Astrocyte (in vitro differentiated cells and primary cell): ENCODE measurements around the gene HEATR5A. TPM values are rescaled to one million over a fixed set of nuclear protein-coding genes. Genes with fewer than 3 reads are reported as not detected.
"Not testable (repeated sequence)": the region's sequence is repeated elsewhere in the genome, so short reads cannot be mapped to it uniquely, and the experiment has no call there.

Experiments
- DNase-seq: peaks from one replicate; pipeline ENCODE4 v3.0.0-alpha.2; 2010; ENCODE audit warnings: low read depth
- FAIRE-seq: peaks from 2 replicates; lab custom pipeline; 2011; peaks lifted over from hg19 to GRCh38; lab: Jason Lieb, UNC
- H2AFZ ChIP-seq: 2 replicates; pipeline ENCODE4 v1.6.0; 2012; ENCODE audit warnings: low read depth, low read length, inconsistent platforms
- H3K27ac ChIP-seq: 2 replicates; pipeline ENCODE4 v1.5.1; 2011; ENCODE audit warnings: low read depth, low read length, inconsistent platforms
- H3K27me3 ChIP-seq: 2 replicates; pipeline ENCODE4 v1.6.0; 2011; ENCODE audit warnings: low read length, inconsistent platforms; ENCODE audit not compliant: insufficient read depth
- H3K36me3 ChIP-seq: 2 replicates; pipeline ENCODE4 v1.5.1; 2011; ENCODE audit warnings: low read length, inconsistent platforms; ENCODE audit not compliant: insufficient read depth
- H3K4me1 ChIP-seq: 2 replicates; pipeline ENCODE4 v1.5.1; 2011; ENCODE audit warnings: low read length, inconsistent platforms; ENCODE audit not compliant: insufficient read depth
- H3K4me2 ChIP-seq: 2 replicates; pipeline ENCODE4 v1.6.0; 2012; ENCODE audit warnings: low read length, inconsistent platforms
- H3K4me3 ChIP-seq: 2 replicates; pipeline ENCODE4 v1.5.1; 2011; ENCODE audit warnings: low read depth, mild to moderate bottlenecking, low read length, inconsistent platforms; ENCODE audit not compliant: insufficient read depth
- H3K79me2 ChIP-seq: 2 replicates; pipeline ENCODE4 v1.6.0; 2012; ENCODE audit warnings: mild to moderate bottlenecking, low read length, inconsistent platforms; ENCODE audit not compliant: insufficient read depth
- H3K9ac ChIP-seq: 2 replicates; pipeline ENCODE4 v1.6.0; 2012; ENCODE audit warnings: mild to moderate bottlenecking, low read length, inconsistent platforms
- H3K9me3 ChIP-seq: 2 replicates; pipeline ENCODE4 v1.5.1; 2012; ENCODE audit warnings: low read depth, mild to moderate bottlenecking, low read length, inconsistent platforms; ENCODE audit not compliant: insufficient read depth
- H4K20me1 ChIP-seq: 2 replicates; pipeline ENCODE4 v1.6.0; 2012; ENCODE audit warnings: low read length, inconsistent platforms; ENCODE audit not compliant: insufficient read depth
- H3K27ac Mint-ChIP-seq: one replicate; pipeline ENCODE4 v1.8.0; 2021; ENCODE audit warnings: mild to moderate bottlenecking, mixed read lengths; ENCODE audit not compliant: unreplicated experiment
- H3K27me3 Mint-ChIP-seq: one replicate; pipeline ENCODE4 v1.8.0; 2021; ENCODE audit warnings: low read depth, mixed read lengths; ENCODE audit not compliant: unreplicated experiment
- H3K36me3 Mint-ChIP-seq: one replicate; pipeline ENCODE4 v1.8.0; 2021; ENCODE audit warnings: low read depth, mixed read lengths; ENCODE audit not compliant: unreplicated experiment
- H3K4me1 Mint-ChIP-seq: one replicate; pipeline ENCODE4 v1.8.0; 2021; ENCODE audit warnings: low read depth, mixed read lengths; ENCODE audit not compliant: unreplicated experiment
- H3K4me3 Mint-ChIP-seq: one replicate; pipeline ENCODE4 v1.8.0; 2021; ENCODE audit warnings: mild to moderate bottlenecking, moderate library complexity, mixed read lengths; ENCODE audit not compliant: unreplicated experiment
- H3K9me3 Mint-ChIP-seq: one replicate; pipeline ENCODE4 v1.8.0; 2021; ENCODE audit warnings: mild to moderate bottlenecking, mixed read lengths; ENCODE audit not compliant: unreplicated experiment
- EZH2 ChIP-seq: IDR thresholded peaks from 2 replicates; pipeline ENCODE4 v1.6.1; 2012; ENCODE audit warnings: mild to moderate bottlenecking, low read length, inconsistent platforms; ENCODE audit not compliant: insufficient read depth
- total RNA-seq: library from RNA; stranded (reverse); gene quantifications from 2 replicates; pipeline ENCODE4 v1.2.1, GENCODE V29; 2021
- TF ChIP-seq, protein P1 (sequence below): IDR thresholded peaks from 2 replicates; pipeline ENCODE4 v1.5.1; 2011; ENCODE audit warnings: low read depth, mild to moderate bottlenecking, inconsistent platforms, low read length, moderate library complexity; ENCODE audit not compliant: insufficient read depth

The HEATR5A gene
- total RNA-seq, 1 donor from 2014 or later, result 50.7 TPM

DNA sequence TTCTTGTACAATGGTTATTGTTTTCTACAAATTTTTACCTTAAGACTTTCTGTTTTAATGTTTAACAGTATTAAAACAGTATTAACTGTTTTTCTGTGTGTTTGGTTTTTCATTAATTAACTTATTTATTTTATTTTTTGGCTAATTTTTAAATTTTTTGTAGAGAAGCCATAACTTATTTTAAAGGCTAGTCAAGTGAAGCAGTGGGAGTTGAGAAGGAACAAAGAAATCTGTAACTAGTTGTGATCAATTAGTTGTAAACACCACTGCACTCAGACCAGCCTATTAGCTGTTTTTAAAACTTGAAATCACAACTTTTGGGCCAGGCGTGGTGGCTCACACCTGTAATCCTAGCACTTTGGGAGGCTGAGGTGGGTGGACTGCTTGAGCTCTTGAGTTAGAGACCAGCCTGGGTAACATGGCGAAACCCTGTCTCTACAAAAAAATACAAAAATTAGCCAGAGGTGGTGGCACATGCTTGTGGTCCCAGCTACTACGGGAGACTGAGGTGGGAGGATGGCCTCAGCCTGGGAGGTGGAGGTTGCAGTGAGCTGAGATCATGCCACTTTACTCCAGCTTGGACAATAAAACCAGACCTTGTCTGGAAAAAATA is 161.8 kb downstream of the HEATR5A start:
- no peak overlapping the region for H3K4me3 ChIP-seq
- no peaks in the 10 kb centered on the region for H3K9me3 ChIP-seq
- Mint-ChIP-seq H3K27ac (no peak overlapping the region), H3K27me3 (no peaks in the 10 kb centered on the region), H3K4me3 (no peak overlapping the region), H3K9me3 (peaks cover 4% of the 10 kb centered on the region), H3K4me1 (peaks cover 7% of the 10 kb centered on the region), H3K36me3 (no peaks in the 10 kb centered on the region)
- H3K4me2 ChIP-seq, result no peak overlapping the region
- DNase-seq (no peak), FAIRE-seq (no peak)
- H4K20me1 ChIP-seq, result no peaks in the 10 kb centered on the region
- no peaks in the 10 kb centered on the region for H3K36me3 ChIP-seq
- no peaks in the 10 kb centered on the region for H3K27me3 ChIP-seq
- no peak overlapping the region for H2AFZ ChIP-seq
- peaks cover 12% of the 10 kb centered on the region for H3K4me1 ChIP-seq
- H3K79me2 ChIP-seq, result no peaks in the 10 kb centered on the region
- no peak overlapping the region for H3K27ac ChIP-seq
- TF ChIP-seq EZH2, result no peak
- TF ChIP-seq, protein P1, sequence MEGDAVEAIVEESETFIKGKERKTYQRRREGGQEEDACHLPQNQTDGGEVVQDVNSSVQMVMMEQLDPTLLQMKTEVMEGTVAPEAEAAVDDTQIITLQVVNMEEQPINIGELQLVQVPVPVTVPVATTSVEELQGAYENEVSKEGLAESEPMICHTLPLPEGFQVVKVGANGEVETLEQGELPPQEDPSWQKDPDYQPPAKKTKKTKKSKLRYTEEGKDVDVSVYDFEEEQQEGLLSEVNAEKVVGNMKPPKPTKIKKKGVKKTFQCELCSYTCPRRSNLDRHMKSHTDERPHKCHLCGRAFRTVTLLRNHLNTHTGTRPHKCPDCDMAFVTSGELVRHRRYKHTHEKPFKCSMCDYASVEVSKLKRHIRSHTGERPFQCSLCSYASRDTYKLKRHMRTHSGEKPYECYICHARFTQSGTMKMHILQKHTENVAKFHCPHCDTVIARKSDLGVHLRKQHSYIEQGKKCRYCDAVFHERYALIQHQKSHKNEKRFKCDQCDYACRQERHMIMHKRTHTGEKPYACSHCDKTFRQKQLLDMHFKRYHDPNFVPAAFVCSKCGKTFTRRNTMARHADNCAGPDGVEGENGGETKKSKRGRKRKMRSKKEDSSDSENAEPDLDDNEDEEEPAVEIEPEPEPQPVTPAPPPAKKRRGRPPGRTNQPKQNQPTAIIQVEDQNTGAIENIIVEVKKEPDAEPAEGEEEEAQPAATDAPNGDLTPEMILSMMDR, result no peak
- no peak overlapping the region for H3K9ac ChIP-seq

DNA sequence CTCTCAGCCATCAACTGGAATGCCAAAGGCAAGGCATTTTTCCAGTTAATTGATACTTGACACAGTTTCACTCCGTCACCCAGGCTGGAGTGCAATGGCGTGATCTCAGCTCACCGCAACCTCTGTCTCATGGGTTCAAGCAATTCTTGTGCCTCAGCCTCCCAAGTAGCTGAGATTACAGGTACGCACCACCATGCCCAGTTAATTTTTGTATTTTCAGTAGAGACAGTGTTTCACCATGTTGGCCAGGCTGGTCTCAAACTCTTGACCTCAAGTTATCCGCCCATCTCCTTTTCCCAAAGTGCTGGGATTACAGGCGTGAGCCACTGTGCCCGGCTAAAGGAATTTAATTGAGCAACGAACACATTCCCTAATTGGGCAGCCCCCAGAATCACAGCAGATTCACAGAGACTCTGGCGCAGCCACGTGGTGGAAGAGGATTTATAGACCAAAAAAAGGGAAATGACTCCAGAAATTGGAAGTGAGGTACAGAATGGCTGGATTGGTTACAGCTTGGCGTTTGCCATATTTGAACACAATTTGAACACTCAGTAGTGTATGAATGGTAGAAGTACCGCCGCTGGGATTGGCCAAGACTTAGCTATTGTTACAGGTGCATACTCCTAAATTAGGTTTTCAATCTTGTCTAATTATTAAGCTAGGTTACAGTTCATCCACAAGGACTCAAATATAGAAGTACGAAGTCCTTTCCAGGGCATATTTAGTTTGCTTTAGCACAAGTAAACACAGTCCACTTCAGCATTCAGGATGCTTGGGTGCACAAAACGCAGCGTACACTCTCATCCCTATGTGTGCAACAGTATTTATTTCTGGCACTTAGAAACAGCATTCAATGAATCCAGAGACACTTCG is 162.6 kb downstream of the HEATR5A start:
- not testable (repeated sequence) for H3K27ac ChIP-seq, H3K79me2 ChIP-seq, H3K4me1 Mint-ChIP-seq, H3K36me3 Mint-ChIP-seq, H3K36me3 ChIP-seq, H3K4me3 Mint-ChIP-seq, H3K9ac ChIP-seq, H3K27me3 Mint-ChIP-seq, H2AFZ ChIP-seq, H4K20me1 ChIP-seq, H3K4me3 ChIP-seq, DNase-seq, H3K27ac Mint-ChIP-seq, H3K27me3 ChIP-seq, H3K4me2 ChIP-seq, H3K9me3 ChIP-seq, H3K9me3 Mint-ChIP-seq, FAIRE-seq
- peaks cover 12% of the 10 kb centered on the region for H3K4me1 ChIP-seq

DNA sequence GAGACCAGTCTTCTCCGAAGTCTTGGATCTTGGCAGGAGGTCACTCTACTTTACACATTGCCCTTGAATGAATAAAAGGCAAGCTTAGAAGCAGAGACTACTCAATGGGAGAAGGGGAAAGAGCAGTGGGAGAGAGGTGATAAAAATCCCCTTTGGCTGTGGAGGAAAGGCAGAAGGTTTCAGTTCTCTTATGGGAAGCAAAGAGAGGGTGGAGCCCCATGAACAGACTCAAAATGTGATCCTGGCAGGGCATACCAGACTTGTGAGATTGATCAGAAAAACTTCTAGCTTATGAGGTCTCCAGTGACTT is 163.2 kb downstream of the HEATR5A start:
- no peak for FAIRE-seq
- H3K9me3 ChIP-seq, result no peaks in the 10 kb centered on the region

More for the DNA sequence above, 163.2 kb downstream of the HEATR5A start:
- no peaks in the 10 kb centered on the region for H3K27me3 ChIP-seq
- peaks cover 6% of the 10 kb centered on the region for H3K4me1 ChIP-seq
- no peaks in the 10 kb centered on the region for H3K79me2 ChIP-seq
- H3K27ac ChIP-seq, result no peak overlapping the region
- Mint-ChIP-seq H3K4me3 (no peak overlapping the region), H3K27ac (no peak overlapping the region), H3K4me1 (no peaks in the 10 kb centered on the region), H3K9me3 (peaks cover 4% of the 10 kb centered on the region), H3K27me3 (no peaks in the 10 kb centered on the region), H3K36me3 (no peaks in the 10 kb centered on the region)
- no peaks in the 10 kb centered on the region for H4K20me1 ChIP-seq
- H3K4me2 ChIP-seq, result no peak overlapping the region
- no peak overlapping the region for H3K9ac ChIP-seq
- no peaks in the 10 kb centered on the region for H3K36me3 ChIP-seq
- H3K4me3 ChIP-seq, result no peak overlapping the region
- no peak overlapping the region for H2AFZ ChIP-seq
- no peak for DNase-seq
- no peak for TF ChIP-seq EZH2
- TF ChIP-seq, protein P1, result no peak
